Kidney tubule cell (primary cell): ENCODE results near the gene TGFB2.

Experiments used
- DNase-seq: peaks from one replicate; pipeline ENCODE4 v3.0.0-alpha.2; 2018; ENCODE audit warnings: low spot score

Gene TGFB2

DNA sequence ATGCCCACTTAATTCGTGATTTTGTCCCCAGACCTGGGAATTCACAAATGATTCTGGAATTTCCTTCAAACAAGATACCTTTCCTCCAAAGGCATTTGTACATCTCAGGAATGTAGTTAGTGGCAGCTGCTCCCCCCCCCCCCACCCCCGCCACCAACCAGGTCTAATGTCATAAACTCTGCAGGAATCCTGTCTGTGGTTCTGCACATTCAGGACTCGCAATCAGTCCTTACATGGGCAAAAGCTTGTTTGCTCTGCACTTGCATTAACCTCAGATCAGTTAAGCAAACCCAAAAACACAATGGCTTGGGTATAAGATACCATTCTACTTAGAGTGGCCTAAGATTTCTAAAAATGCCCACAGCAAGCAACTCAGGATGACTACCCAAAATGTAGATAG lies 143.8 kb downstream of the TGFB2 start:
- peak; percentile 89 for DNase-seq

DNA sequence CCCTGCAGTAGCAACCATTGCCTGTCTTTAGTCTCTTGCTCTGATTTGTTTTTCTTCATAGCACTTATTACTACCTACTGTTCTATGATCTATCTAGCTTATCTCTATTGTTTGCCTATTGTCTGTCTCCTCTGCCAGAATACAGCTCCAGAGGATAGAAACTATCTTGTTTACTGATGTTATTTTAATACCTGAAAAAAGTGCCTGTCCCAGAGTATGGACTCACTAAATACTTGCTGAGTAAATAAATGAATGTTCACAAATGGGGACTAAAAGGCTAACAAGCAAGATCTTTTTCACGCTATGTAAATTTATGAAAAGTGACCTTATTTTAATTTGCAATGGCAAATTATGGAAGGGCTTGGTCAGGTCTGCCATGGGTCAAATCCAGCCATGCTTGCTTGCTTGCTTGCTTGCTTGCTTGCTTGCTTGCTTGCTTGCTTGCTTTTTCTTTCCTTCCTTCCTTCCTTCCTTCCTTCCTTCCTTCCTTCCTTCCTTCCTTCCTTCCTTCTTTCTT lies 145.3 kb downstream of the TGFB2 start:
- no peak for DNase-seq

DNA sequence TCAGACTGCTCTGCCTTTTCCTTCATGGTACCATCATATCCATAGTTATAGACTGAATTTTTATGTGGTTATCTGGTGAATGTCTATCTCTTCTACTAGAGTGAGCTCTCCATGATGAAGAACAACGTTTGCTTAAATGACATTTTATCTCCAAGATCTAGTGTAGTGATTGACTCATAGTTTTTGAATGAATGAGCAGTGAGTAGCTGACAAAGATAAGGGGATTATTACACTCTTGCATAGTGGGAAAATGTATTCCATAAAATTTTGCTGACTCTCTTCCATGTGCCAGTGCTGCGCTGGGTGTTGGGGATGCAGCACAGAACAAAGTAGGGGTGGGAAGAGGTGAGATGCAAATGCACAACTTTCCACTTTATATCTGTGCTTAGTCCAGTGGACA lies 147.7 kb downstream of the TGFB2 start:
- DNase-seq = no peak

DNA sequence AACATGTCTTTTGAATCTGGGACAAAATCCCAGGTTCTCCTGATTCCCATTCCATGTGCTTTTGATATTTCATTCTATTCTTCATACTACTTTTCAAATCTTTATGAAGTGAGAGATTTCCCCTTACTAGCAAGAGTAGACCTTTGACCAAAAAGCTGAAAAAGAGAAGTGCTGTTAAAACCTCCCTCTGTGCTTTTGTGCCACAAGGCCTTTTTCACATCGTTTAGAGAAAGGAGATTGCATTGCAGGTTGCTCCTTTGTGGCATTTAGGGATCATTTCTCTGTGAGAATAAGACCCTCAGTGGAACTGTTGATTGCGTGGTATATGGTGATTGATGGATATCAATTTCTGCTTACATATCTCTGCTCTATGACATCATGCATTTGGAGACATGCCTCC lies 148.8 kb downstream of the TGFB2 start:
- no peak for DNase-seq
